Activated CD4-positive, alpha-beta T cell treated with anti-CD3 and anti-CD28 coated beads, Interleukin-2, Interleukin-4, amounts not matched to agents 100 ng/mL and 50 ng/mL, durations not matched to agents 16 hours and 8 hours (primary cell): ENCODE data around the gene ANO10.
"Not testable (repeated sequence)": the region's sequence is repeated elsewhere in the genome, so short reads cannot be mapped to it uniquely, and the experiment has no call there.

Experiments
- DNase-seq: peaks from one replicate; pipeline ENCODE4 v3.0.0-alpha.2; 2020; ENCODE audit warnings: low spot score

Gene ANO10

DNA sequence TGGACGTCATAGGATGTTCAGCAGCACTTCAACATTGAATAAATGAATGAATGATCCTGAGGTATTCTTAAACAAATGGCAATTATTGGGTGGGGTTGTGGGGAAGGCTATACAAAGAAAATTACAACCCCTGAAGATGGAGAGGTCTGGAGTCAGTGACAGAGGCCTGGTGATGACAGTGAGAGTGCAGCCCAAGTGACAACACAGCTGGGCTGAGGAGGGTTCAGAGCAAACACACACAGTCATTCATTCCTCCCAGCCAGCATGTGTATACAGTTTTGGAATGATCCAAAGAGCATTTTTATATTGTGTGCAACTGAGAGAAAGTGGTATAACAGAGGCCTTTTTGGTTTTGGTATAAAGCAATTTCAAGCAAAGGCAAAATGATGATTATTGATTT lies 148.1 kb downstream of the ANO10 start:
- DNase-seq, result no peak

DNA sequence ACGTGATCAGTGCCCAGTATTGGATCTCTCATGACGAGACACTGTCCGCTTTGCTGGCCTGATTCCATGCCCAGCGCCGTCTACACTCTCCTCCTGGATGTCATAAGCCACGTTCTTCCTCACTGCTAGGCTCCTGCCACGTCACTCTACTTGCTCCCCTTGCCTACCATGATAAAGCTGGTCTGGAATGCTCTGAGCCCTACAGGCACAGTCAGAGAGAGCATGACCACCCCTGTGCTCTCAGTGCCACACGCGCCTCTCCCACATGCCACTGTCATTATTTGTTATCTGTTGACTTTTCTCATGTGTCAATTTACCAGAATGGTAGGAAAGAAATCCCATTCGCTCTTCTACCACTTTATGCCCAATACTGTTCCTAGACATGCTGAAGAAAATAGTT lies 148.6 kb downstream of the ANO10 start:
- no peak for DNase-seq

DNA sequence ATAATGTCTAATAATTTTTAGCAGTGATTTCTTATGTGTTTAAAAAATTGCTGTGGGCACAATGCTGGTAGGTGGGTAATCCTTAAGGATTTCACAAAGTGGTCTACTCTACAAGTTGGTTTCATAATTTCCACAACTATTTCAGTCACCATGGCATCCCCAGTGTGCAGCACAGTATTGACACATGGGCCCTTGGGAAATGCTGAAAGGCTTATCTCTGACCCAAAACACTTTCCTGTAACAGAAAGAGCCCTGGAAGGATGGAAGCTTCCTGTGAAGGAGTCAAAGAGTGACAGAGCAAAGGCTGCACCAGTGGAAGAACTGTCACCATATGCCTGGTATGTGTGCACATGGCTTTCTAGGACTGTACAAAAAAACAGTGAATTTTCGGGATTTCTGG lies 153.7 kb downstream of the ANO10 start:
- DNase-seq, result no peak

GRCh38 chr3:43465109-43465508 lies 156.7 kb downstream of the ANO10 start:
- no peak for DNase-seq

GRCh38 chr3:43462566-43462965 lies 159.2 kb downstream of the ANO10 start:
- DNase-seq, result not testable (repeated sequence)

DNA sequence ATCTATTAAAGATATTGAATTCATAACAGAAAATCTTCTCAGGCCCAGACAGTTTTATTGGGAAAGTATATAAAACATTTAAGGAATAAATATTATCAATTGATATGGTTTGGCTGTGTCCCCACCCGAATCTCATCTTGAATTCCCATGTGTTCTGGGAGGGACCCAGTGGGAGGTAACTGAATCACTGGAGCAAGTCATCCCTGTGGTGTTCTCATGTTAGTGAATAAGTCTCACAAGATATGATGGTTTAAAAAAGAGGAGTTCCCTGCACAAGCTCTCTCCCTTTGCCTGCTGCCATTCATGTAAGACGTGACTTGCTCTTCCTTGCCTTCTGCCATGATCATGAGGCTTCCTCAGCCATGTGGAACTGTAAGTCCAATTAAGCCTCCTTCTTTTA lies 160.5 kb downstream of the ANO10 start:
- DNase-seq, result no peak

DNA sequence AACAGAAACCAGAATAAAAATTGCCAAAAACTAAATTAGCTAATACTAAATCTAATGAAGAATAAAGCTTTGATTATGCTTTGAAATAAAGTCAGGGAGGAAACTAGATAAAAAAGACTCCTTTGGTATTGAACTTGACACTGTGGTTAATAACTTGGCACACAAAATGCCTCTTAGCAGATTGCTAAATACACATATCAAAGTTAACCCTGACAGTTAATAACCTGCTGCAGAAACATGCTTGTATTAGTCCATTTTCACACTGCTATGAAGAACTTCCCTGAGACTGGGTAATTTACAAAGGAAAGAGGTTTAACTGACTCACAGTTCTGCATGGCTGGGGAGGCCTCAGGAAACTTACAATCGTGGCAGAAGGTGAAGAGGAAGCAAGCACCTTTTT lies 164.8 kb downstream of the ANO10 start:
- DNase-seq, result not testable (repeated sequence)

DNA sequence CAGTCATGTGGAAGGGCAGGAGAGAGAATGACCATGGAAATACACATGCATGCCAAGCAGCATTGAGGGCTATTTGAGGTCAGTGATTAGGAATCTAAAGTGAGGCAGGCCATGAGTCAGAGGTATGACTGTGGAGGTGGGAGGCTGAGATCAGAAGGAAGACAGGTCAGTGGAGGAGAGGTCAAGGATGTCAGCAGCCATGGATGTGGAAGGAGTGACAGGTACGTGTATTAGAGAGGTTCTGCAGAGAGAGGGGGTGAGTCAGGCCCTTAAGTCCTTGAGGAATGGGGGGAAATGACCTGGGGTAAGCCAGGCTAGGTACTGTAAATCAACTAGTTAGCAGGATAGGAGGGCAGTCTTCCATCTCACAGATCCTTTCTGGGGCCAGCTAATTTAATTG lies 166.6 kb downstream of the ANO10 start:
- DNase-seq, result no peak

DNA sequence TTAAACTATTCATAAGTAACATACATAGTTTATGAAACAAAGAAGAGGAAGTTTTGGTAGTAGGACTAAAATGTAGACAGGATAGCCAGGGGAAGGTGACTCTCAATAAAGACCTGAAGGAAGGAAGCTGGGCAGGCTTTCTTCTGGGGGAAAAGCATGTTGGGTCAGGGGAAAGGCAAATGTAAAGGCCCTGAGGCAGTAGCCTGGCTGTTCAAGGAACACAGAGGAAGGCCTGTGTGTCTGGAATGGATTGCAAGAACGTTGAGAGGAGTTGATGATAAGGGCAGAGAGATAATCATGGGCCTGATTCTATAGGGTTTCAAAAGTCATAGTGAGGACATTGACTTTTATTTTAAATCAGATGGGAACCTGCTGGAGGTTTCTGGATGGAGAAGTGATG lies 167.8 kb downstream of the ANO10 start:
- no peak for DNase-seq

GRCh38 chr3:43451670-43452254 lies 170.0 kb downstream of the ANO10 start:
- DNase-seq, result no peak

GRCh38 chr3:43448098-43448497 lies 173.7 kb downstream of the ANO10 start:
- peak; percentile 4 for DNase-seq

DNA sequence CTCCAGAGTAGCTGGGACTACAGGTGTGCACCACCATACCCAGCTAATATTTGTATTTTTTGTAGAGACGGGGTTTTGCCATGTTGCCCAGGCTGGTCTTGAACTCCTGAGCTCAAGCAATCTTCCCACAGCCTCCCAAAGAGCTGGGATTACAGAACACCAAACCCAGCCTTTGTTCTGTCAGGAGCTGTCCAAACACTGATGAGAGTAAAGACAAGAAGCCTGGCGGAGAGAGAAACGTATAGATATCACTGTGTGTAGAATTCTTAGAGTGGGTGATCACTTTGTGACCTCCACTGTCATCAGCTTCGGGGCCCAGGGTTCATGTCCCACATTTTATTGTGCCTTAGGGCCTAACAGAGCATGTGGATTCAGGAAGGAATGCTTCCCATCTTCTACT lies 176.0 kb downstream of the ANO10 start:
- no peak for DNase-seq

DNA sequence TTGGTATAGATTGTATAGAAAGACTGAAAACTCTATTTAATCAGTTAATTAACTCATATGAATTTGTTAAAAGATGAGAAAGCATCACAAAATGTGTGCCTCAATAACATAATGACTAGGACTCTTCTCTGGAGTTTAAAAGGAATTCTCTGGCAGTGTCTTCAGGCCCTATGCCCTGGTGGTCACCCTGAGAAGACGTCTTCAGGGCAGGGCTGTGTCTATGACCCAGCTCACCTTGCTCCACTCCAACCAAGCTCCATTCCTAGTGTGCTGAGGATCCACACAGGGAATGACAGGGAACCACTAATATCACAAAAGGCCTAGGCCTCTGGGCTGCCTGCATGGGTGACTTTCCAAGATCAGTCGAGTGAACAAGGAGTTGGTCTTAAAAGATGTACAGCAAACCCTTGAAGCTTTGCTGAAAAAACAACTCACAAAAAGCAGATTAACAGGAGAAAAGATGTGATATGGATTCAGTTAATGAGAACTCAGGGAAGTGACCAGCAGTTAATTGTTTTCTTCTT lies 178.9 kb downstream of the ANO10 start:
- DNase-seq, result no peak

- no peak for DNase-seq
Observed at GRCh38 chr3:43436507-43437140, 185.2 kb downstream of the ANO10 start.

DNA sequence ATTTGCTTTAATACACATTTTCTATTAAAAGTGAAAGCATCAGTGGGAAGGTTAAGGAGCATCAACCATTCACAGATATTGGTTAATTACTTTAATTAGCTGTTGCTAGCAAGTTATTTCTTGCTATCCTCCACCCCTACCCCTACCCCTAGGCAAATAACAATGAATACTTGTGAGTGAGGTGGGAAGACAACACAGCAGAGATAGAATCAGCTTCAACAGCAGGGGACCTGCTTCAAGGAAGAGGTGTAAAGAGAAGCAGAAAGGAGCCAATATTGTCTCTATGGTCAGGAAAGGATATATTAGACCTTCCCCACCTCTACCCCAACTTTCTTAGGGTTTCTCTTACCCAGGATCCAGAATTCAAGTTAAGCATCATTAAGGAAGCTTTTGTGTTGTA lies 186.1 kb downstream of the ANO10 start:
- DNase-seq, result no peak

- no peak for DNase-seq
Observed at GRCh38 chr3:43434431-43434830, 187.4 kb downstream of the ANO10 start.

GRCh38 chr3:43432462-43432861 lies 189.3 kb downstream of the ANO10 start:
- DNase-seq, result no peak

DNA sequence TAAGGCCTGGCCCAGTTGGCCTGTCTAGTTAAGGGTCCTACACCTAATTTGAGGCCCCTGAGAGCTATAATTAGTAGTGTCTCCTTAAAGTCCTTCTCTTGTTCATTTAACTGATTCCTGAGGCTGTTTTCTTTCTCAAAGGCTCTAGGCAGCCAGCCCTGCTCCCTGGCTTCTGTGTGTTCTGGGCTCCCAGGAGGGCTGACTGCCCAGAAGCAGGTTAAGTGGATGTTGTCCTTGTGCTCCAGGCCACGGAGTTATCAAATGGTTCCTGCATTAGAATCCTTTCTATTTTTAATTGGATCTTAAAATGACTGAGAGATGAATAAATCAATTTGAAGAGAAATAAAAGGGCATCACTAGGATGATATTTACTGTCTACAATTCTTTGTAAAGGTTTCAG lies 195.4 kb downstream of the ANO10 start:
- DNase-seq, result no peak

- no peak for DNase-seq
Observed at GRCh38 chr3:43425829-43426228, 196.0 kb downstream of the ANO10 start.

DNA sequence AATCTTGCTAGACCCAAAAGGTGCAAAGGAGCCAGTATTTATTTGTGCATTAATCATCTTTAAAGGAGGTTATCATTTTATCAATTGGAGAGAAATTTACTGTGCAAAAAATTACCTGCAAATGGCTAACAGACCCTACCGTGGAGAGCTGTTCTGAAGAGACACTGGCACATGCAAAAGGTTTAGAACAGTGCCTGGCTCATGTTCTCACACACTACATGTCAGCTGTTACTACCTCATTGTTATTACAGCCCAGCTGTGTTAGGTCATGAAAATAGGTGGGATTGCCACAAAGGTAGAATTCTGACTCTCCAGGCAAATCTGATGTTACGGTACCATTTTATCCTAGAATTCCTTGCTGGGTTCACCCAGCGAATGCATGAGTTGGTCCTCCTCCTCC lies 198.2 kb downstream of the ANO10 start:
- DNase-seq, result no peak

DNA sequence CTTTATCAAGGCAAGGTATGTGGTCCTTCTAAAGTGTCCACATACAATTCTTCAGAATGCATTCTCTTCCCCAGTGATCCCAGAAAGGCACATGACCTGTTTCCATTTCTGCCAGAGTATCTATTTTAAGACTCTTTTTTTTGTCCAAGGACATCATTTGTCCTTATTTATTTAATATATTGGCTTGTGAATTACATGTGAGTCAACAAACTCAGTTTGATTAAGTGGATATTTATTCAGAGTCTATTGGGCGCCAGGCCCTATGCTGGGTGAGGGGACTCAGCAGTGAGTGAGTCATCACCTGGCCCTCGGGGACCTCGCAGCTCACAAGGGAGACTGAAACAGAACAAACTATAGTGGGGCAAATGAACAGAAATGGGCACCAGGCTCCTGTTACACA lies 198.7 kb downstream of the ANO10 start:
- DNase-seq, result no peak

DNA sequence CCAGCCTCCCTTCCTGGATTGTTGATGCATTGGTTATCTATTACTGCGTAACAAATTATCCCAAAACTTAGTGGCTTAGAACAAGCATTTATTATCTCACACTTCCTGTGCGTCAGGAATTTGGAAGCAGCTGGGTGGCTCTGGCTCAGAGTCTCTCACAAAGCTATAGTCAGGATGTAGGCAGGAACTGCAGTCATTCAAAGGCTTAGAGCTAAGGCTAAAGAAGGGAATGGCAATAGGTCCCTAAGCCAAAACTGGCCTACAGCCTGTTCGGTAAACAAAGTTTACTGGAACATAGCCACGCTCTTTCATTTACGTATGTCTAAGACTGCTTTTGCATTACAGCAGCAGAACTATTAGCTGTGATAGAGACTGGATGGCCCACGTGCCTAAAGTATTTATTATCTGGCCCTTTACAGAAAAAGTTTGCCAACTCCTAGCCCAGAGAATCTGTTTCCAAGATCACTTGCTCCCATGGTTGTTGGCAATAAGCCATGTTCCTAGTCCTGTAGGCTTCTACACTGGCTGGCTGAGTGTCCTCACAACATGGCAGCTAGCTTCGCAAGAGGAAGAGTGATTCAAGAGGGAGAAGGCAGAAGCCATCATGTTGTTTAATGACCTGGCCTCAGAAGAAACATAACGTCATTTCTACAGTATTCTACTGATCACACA lies 203.1 kb downstream of the ANO10 start:
- no peak for DNase-seq

GRCh38 chr3:43417133-43417532 lies 204.7 kb downstream of the ANO10 start:
- no peak for DNase-seq

GRCh38 chr3:43415088-43415487 lies 206.7 kb downstream of the ANO10 start:
- DNase-seq, result no peak
